PC-9 (cell line): ENCODE data around the gene PRSS2. TPM values are rescaled to one million over a fixed set of nuclear protein-coding genes. Genes with fewer than 3 reads are reported as not detected.
A peak's percentile ranks its signal among the peaks of the same experiment; 100 is the strongest.

ENCODE experiments used
- BruUV-seq: library from RNA; stranded (reverse); fragments of 400-500 nt; replicated peaks from 2 replicates; lab custom pipeline; 2021; lab: Mats Ljungman, UMichigan
- CTCF ChIA-PET: fragments of 300-600 bp; sonication (Branson Sonifier 250); formaldehyde crosslinking; loops from one replicate; lab custom pipeline; 2022; ENCODE audit warnings: antibody characterized with exemption; lab: Charles Lee
- POLR2A ChIA-PET: fragments of 300-600 bp; sonication (Branson Sonifier 250); formaldehyde crosslinking; loops from one replicate; lab custom pipeline; 2022; ENCODE audit warnings: antibody characterized with exemption; ENCODE audit not compliant: unreplicated experiment; lab: Charles Lee
- DNase-seq, 2 experiments: peaks; one replicate each; pipeline versions ENCODE4 v3.0.0 to v3.0.0-alpha.2; 2015 to 2022; ENCODE audit warnings: mixed read lengths in 1 of 2
- H2AFZ ChIP-seq: fragments of 200-600 bp; sonication (generic); 2 replicates; pipeline ENCODE4 v1.8.1; 2017; ENCODE audit warnings: antibody characterized with exemption
- H3F3A ChIP-seq: fragments of 200-600 bp; sonication (generic); 2 replicates; pipeline ENCODE4 v1.8.1; 2017; ENCODE audit warnings: antibody characterized with exemption, mild to moderate bottlenecking, low read depth; ENCODE audit not compliant: insufficient read depth
- H3K27ac ChIP-seq: fragments of 200-600 bp; sonication (generic); 2 replicates; pipeline ENCODE4 v1.6.1; 2016; ENCODE audit warnings: mixed run types
- H3K27me3 ChIP-seq: fragments of 200-600 bp; sonication (generic); 2 replicates; pipeline ENCODE4 v1.6.1; 2016; ENCODE audit warnings: low read depth, mixed run types; ENCODE audit not compliant: insufficient read depth
- H3K36me3 ChIP-seq: fragments of 200-600 bp; sonication (generic); 2 replicates; pipeline ENCODE4 v1.6.1; 2016; ENCODE audit warnings: low read depth, mixed run types
- H3K4me1 ChIP-seq: fragments of 200-600 bp; sonication (generic); replicated peaks from 2 replicates; pipeline ENCODE4 v1.6.1; 2016; ENCODE audit warnings: mixed run types; ENCODE audit not compliant: insufficient read depth
- H3K4me2 ChIP-seq: fragments of 200-600 bp; sonication (generic); 2 replicates; pipeline ENCODE4 v1.6.1; 2017; ENCODE audit warnings: mixed run types
- H3K4me3 ChIP-seq: fragments of 200-600 bp; sonication (generic); 2 replicates; pipeline ENCODE4 v1.6.1; 2016; ENCODE audit warnings: mixed run types
- H3K79me2 ChIP-seq: fragments of 200-600 bp; sonication (generic); 2 replicates; pipeline ENCODE4 v1.6.1; 2017; ENCODE audit warnings: low read depth, mixed run types
- H3K9me2 ChIP-seq: fragments of 200-600 bp; sonication (generic); 2 replicates; pipeline ENCODE4 v1.8.1; 2017; ENCODE audit warnings: mild to moderate bottlenecking; ENCODE audit not compliant: insufficient read depth
- H3K9me3 ChIP-seq: fragments of 200-600 bp; sonication (generic); 2 replicates; pipeline ENCODE4 v1.8.1; 2016; ENCODE audit warnings: low read depth; ENCODE audit not compliant: insufficient read depth
- H4K20me1 ChIP-seq: fragments of 200-600 bp; sonication (generic); 2 replicates; pipeline ENCODE4 v1.8.1; 2017; ENCODE audit not compliant: insufficient read depth
- CTCF ChIP-seq: fragments of 200-600 bp; sonication (generic); conservative IDR thresholded peaks from 2 replicates; pipeline ENCODE4 v1.6.1; 2017; ENCODE audit warnings: mixed run types, antibody characterized with exemption, mild to moderate bottlenecking, moderate library complexity
- EZH2 ChIP-seq: fragments of 200-600 bp; sonication (generic); IDR thresholded peaks from 2 replicates; pipeline ENCODE4 v1.8.0; 2017; ENCODE audit warnings: antibody characterized with exemption, low read depth
- intact Hi-C: fragments of 100-400 bp; cut with micrococcal nuclease; formaldehyde crosslinking; loops from one replicate; pipeline ENCODE4 v1.10.0; 2022; ENCODE audit not compliant: unreplicated experiment
- total RNA-seq: library from RNA; stranded (reverse); gene quantifications from 2 replicates; pipeline ENCODE4 v1.2.3, GENCODE V29; 2021

PRSS2 gene
- total RNA-seq, 1 experiment from 2014 or later = not detected

- H3K79me2 ChIP-seq = peaks cover 53% of the 10 kb centered on the region
- H2AFZ ChIP-seq = no peak overlapping the region
- peak overlapping the region; percentile 93 for H3K4me3 ChIP-seq
- BruUV-seq = no TSS peak
- peaks cover 29% of the 10 kb centered on the region; the same call in 1 of the 2 replicates for H3K36me3 ChIP-seq
- H3K27me3 ChIP-seq = no peaks in the 10 kb centered on the region
- H3K4me1 ChIP-seq = peaks cover 44% of the 10 kb centered on the region
- no peaks in the 10 kb centered on the region for H4K20me1 ChIP-seq
- H3K27ac ChIP-seq = peak overlapping the region; percentile 92
- ChIA-PET CTCF (interaction anchor here (0.6 to 1.2 kb wide), 3 partner anchors 9 to 264 kb away, joined by 3 to 14 read pairs (median 4); no protein-coding TSS in a partner anchor), POLR2A (interaction anchor here (0.6 to 0.7 kb wide), 2 partner anchors 14 to 55 kb away, joined by 6 to 11 read pairs; no protein-coding TSS in a partner anchor)
- H3K9me2 ChIP-seq = no peaks in the 10 kb centered on the region
- intact Hi-C loops = loop anchor here (5.0 kb wide), 3 partner anchors 419 to 821 kb away; no protein-coding TSS in a partner anchor
- peaks cover 12% of the 10 kb centered on the region; the same call in 1 of the 2 replicates for H3F3A ChIP-seq
- DNase-seq = peak in 1 of 2 experiments; percentile 26
- no peaks in the 10 kb centered on the region for H3K9me3 ChIP-seq
- no peak for TF ChIP-seq CTCF
- no peak for TF ChIP-seq EZH2
- peak overlapping the region; percentile 99 for H3K4me2 ChIP-seq
Measured at GRCh38 chr7:142798451-142799436, 28.0 kb downstream of the PRSS2 start.

GRCh38 chr7:142799437-142799835 is 28.7 kb downstream of the PRSS2 start:
- peaks cover 53% of the 10 kb centered on the region for H3K79me2 ChIP-seq
- DNase-seq = peak in 1 of 2 experiments; percentile 10
- no peaks in the 10 kb centered on the region for H3K27me3 ChIP-seq
- no TSS peak for BruUV-seq
- no peaks in the 10 kb centered on the region for H3K9me2 ChIP-seq
- peak overlapping the region; percentile 99 for H3K4me2 ChIP-seq
- CTCF ChIA-PET = interaction anchor here (0.6 kb wide), 1 partner anchor 16 kb away, joined by 14 read pairs; no protein-coding TSS in a partner anchor
- no peak overlapping the region for H3K4me3 ChIP-seq
- TF ChIP-seq CTCF (no peak), EZH2 (no peak)
- POLR2A ChIA-PET = interaction anchor here (0.7 kb wide), 1 partner anchor 415 kb away, joined by 3 read pairs; no protein-coding TSS in a partner anchor
- H4K20me1 ChIP-seq = no peaks in the 10 kb centered on the region
- peaks cover 37% of the 10 kb centered on the region for H3K4me1 ChIP-seq
- H3K36me3 ChIP-seq = peaks cover 29% of the 10 kb centered on the region; the same call in 1 of the 2 replicates
- no peak overlapping the region for H2AFZ ChIP-seq
- H3F3A ChIP-seq = peaks cover 12% of the 10 kb centered on the region; the same call in 1 of the 2 replicates
- H3K9me3 ChIP-seq = no peaks in the 10 kb centered on the region
- no peak overlapping the region for H3K27ac ChIP-seq
- intact Hi-C loops = loop anchor here (5.0 kb wide), 3 partner anchors 418 to 822 kb away; no protein-coding TSS in a partner anchor

GRCh38 chr7:142800088-142800487 is 29.3 kb downstream of the PRSS2 start:
- Histone ChIP-seq H3K4me2 (no peak overlapping the region), H3K4me1 (peaks cover 30% of the 10 kb centered on the region), H3K36me3 (peaks cover 29% of the 10 kb centered on the region; the same call in 1 of the 2 replicates), H4K20me1 (no peaks in the 10 kb centered on the region), H3K9me3 (no peaks in the 10 kb centered on the region), H3K9me2 (no peaks in the 10 kb centered on the region), H3F3A (peaks cover 8% of the 10 kb centered on the region; the same call in 1 of the 2 replicates), H3K4me3 (no peak overlapping the region), H3K79me2 (peaks cover 53% of the 10 kb centered on the region), H3K27me3 (no peaks in the 10 kb centered on the region), H2AFZ (no peak overlapping the region), H3K27ac (no peak overlapping the region)
- BruUV-seq = no TSS peak
- TF ChIP-seq CTCF = no peak
- TF ChIP-seq EZH2 = no peak
- no peak for DNase-seq
- intact Hi-C loops = no loop called here
- POLR2A ChIA-PET = interaction anchor here (0.7 kb wide), 1 partner anchor 414 kb away, joined by 3 read pairs; no protein-coding TSS in a partner anchor
- CTCF ChIA-PET = no interaction called here
